Measurements from ENCODE around the gene ZNF835. TPM values are rescaled to one million over a fixed set of nuclear protein-coding genes. Genes with fewer than 3 reads are reported as not detected.

Gene ZNF835
- total and polyA plus RNA-seq, 10 of the 15 experiments (the other 5 are each of a cell fraction or from before 2014, with no cell fraction given), result not detected

GRCh38 chr19:56637976-56638555 lies 33.5 kb downstream of the ZNF835 start (continued):
- no peak for TF ChIP-seq ZBTB11 (CRISPR knock-in tag; IDR thresholded peaks at IDR 0.05)
- no peak for TF ChIP-seq SMAD1 (IDR thresholded peaks at IDR 0.05; ENCODE audit: low read depth, partially characterized antibody)
- TF ChIP-seq TCF7 (IDR thresholded peaks at IDR 0.05; ENCODE audit: borderline replicate concordance), result no peak
- no peak for TF ChIP-seq RAD51 (IDR thresholded peaks at IDR 0.05)
- TF ChIP-seq FOXM1 (IDR thresholded peaks at IDR 0.05; ENCODE audit: low read depth, low read length), result no peak
- TF ChIP-seq ZBTB33 (IDR thresholded peaks at IDR 0.05), result no peak
- TF ChIP-seq KAT2A (conservative IDR thresholded peaks at IDR 0.05; ENCODE audit: control insufficient read depth, low read depth, low read length), result no peak
- no peak for TF ChIP-seq CBFB (IDR thresholded peaks at IDR 0.05; ENCODE audit: low read depth)
- no peak for TF ChIP-seq ZNF592 (IDR thresholded peaks at IDR 0.05)
- TF ChIP-seq SKIL (IDR thresholded peaks at IDR 0.05; ENCODE audit: low read depth, poor library complexity, severe bottlenecking), result no peak
- TF ChIP-seq E2F8 (IDR thresholded peaks at IDR 0.05; ENCODE audit: low read depth, partially characterized antibody), result no peak
- no peak for TF ChIP-seq E2F4 (IDR thresholded peaks at IDR 0.05; ENCODE audit: low read depth, low read length)
- no peak for TF ChIP-seq IRF4 (IDR thresholded peaks at IDR 0.05; ENCODE audit: low read depth, low read length)

All from GM12878 (cell line).